ENCODE data around the gene FBXO38.

The FBXO38 gene

GRCh38 chr5:148383564-148384379, at the start of gene FBXO38:
Gene FBXO38, plus strand, starts transcription at chr5:148383958. Its CDS starts 10,819 bp downstream, at chr5:148394777.
- DNase-seq, result peak; percentile 90

- DNase-seq, result no peak
These were observed 48.5 kb upstream of the FBXO38 start, which contains the start of gene SPINK9 for GRCh38 chr5:148335259-148335658. Gene SPINK9, plus strand, starts transcription at chr5:148335559. Its CDS starts 55 bp downstream, at chr5:148335614.

DNA sequence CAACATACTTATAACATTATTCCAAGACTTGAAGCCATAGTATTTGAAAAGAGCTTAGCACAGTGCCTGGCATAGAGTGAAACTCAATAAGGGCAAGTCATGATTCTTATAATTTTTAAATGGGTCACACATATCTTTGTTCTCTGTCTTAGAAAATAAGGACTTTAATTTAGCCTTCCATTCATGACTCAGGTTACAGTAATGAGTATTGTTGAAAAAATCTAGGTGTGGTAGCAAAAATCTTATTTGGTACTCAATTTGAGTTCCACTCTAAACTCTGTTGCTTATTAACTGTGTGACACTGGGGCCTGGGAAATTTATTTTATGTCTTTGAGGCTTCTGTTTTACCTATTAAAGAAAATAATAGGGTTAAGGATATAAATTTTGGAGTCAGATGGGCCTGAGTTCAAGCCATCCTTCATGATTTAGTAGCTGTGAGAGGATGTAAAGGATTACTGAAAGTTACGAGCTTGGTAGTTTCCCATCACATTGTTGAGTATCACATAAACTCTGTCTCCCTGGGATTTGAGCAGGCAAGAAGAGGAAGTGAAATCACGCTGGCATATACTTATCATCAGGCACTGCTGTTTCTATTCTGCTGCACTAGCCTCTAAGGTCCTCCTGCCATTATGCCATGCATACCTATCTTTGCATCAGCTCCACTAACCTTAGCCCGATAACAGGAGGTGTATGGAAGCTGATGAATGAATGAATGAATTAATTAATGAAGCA, 46.9 kb upstream of the FBXO38 start:
- no peak for DNase-seq

DNA sequence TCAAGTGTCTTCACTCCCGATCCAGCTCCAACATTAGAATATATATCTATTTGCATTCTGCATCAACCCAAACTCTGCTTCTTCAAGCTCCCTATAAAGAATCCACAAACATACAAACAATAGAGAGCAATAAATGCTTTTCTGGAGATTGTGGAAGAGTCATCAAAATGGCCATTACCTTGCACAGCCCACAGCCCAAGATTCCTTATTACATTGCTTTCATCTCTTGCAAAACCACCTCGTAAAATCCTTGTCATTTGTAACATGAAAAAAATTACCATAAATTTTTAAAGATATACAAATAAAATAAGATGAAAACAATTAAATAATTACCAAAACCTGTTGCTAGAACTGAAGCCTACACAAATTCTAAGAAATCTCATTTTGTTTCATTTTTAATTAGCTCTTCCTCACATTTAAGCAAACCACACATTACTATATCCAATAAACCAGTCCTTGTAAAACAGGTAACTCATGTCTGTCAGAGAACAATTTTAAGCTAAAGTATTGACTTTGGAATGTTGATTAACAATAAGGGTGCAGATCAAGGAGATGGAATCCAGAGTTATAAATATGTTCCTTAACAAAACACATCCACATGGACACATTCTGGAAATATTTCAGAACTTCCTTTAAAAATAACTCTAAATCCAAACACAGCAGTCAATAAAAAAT, 41.2 kb upstream of the FBXO38 start:
- DNase-seq, result no peak

- no peak for DNase-seq
These were observed 40.7 kb upstream of the FBXO38 start for GRCh38 chr5:148343046-148343407.

GRCh38 chr5:148343603-148344487, 39.9 kb upstream of the FBXO38 start:
- DNase-seq, result no peak

GRCh38 chr5:148347706-148348105, 36.1 kb upstream of the FBXO38 start:
- DNase-seq, result no peak

GRCh38 chr5:148352696-148353095, 31.1 kb upstream of the FBXO38 start:
- DNase-seq, result no peak

DNA sequence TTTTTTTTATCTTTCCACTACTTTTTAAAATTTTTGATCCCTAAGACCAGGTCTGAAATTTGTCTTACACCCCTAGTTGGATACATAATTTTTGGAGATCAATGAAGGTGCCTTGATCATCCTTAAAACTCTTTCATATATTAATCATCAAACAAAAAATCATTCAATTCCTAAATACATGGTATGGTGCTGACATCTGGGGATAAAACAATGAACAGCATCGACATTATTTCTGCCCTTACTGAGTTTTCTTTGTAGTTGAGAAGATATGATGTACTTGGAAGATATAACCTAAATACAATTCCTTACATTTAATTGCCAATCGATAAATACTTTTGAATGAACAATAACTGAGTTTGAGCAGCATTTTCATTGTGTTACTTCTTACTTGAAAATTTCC, 30.1 kb upstream of the FBXO38 start:
- no peak for DNase-seq

DNA sequence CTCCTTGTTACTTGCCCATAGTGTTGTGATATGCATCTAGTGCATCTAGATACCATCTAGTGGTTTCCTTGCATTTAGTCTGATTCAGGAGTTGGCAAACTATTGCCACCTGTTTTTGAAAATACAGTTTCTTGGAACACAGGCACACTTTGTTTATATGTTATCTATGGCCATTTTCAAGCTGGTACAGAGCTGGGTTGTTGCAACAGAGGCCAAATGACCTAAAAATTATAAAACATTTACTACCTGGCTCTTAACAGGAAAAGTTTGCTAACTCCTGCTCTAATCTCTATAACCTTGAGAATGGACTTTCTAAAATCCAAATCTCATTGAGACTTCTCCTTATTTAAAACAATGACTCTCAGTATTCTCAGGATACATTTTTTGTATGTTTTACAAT, 19.4 kb upstream of the FBXO38 start:
- DNase-seq, result no peak

DNA sequence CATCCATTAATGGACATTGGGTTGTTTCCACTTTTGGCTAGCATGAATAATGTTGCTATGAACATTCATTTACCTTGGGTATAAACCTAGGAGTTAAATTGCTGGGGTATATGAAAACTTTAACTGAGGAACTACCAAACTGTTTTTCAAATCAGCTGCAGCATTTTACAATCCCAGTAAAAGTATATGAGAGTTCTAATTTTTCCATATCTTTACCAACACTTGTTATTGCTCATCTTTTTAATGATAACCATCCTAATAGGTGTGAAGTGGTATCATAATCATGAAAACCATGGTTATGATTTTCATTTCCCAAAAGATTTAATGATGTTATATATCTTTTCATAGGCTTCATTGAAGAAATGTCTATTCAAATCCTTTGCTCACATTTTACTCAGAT, 15.5 kb upstream of the FBXO38 start:
- no peak for DNase-seq

DNA sequence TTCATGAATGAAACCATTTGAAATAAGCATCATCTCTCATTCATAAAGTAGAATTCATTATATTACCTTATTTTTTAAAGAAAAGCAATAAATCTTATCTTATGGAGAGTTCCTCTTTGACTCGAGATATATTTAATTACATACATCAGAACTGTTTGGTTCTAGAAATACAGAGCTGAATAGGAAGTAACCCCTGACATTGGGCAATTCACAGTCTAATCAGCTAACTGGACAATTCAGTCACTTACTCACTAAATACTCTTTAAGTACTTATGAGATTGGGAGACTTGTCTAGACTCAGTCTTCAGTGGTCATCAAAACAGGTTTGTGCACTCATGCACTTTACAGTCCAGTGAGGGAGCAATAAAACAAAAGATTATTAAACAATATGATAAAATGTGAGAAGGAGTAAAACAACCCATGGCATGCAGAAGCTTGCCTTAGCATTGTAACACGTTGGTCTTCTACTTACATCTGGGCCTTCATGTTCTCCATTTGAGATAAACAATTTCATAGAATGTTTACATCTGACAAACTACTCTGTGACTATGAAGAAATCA, 11.5 kb upstream of the FBXO38 start:
- DNase-seq, result no peak

GRCh38 chr5:148372893-148373292, 10.9 kb upstream of the FBXO38 start:
- no peak for DNase-seq

DNA sequence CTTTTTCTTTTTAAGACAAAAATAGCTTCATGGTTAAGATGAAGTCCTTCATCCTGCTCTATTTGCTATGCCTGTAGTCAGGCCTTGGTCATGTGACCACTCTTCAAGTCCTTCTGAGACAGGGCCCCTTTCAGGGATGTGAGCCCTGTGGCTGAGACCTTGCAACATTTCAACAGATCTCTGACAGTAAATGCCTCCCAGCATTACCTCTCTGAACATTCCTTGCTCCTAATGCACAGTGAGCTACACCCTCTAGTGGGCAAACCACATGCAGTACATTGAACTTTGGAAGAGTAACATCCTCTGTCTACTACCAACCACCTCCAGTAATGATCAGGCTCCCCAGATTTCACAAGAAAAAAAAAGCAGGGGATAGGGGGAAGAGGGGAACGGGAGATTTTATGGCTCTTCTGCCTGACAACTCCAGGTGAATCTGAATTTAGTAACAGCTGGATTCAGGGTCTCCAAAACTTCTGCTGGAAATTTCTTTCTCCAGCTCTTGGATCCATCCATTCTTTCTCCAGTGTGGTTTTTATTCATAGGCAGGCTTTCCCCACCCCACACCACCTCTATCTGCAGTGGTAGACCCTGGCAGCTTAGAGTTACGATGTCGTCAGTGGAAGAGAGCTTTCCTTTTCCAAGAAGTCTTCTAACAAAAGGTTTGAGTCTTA, 8.9 kb upstream of the FBXO38 start:
- DNase-seq, result peak; percentile 26

DNA sequence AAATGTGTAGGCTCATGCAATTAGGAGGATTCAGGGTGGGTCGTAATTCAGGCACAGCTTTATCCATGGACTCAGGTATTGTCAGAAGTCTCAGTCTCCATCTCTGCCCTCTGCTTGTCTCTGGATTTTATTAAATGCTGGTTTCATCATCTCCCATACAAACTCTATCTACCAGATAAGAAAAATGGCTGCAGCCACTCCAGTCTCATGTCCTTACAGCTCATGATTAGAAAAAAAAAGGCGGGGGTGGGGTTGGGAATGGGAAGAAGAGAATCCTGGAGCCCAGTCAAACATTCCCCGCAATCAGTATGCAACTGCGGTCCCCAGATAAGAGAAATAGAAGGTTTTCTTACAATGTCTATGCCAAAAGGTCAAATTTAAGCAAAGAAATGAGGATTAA, 7.6 kb upstream of the FBXO38 start:
- no peak for DNase-seq

DNA sequence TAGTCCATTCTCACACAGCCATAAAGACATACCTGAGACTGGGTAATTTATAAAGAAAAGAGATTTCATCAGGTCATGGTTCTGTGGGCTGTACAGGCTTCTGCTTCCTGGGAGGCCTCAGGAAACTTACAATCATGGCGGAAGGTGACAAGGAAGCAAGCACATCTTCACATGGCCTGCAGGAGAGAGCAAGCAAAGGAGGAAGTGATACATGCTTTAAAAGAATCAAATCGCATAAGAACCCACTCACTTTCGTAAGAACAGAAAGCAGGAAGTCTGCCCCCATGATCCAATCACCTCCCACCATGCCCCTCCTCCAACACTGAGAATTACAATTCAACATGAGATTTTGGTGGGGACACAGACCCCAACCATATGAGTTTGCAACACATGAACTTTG, 5.1 kb upstream of the FBXO38 start:
- DNase-seq, result no peak

- no peak for DNase-seq
These were observed 4.4 kb upstream of the FBXO38 start for GRCh38 chr5:148379340-148379739.

DNA sequence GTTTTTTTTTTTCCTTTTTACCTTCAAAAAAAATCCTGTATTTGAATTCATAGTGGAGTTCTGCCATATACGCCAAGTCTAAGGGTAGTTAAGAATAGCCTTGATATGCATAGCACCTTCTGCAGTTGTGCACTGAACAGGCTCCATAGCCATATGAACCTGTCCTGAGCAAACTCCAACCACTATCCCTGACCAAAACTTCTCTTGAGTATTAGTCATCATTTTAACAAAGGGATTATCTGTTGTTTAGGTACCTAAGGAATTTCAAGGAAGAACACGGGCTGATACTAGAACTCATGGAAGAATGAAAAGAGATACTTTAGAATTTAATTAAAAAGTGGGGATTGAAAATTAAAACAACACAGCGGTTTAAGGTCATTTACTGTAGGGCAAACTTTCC, 1.9 kb upstream of the FBXO38 start:
- no peak for DNase-seq

- DNase-seq, result no peak
These were observed 797 bp upstream of the FBXO38 start for GRCh38 chr5:148382961-148383360.

GRCh38 chr5:148384380-148384737, 601 bp downstream of the FBXO38 start:
- DNase-seq, result no peak

DNA sequence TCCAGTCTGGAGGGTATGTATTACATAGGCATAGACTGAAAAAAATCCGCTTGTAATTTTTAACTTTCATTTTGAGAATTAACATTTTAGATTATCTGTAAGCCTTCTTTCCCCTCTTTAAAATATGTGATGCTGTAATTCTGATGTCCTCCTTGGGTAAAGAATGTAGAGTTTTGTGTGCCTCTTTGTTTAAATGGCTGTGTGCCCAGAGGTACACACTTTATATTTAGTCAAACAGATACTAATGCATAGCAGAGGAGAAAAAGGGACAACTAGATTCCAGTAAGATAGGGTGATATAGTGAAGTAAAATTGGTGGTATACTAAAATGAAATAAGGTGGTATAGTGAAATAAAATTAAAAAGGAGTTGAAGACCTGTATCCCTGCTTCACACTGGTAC, 1.3 kb downstream of the FBXO38 start:
- no peak for DNase-seq

DNA sequence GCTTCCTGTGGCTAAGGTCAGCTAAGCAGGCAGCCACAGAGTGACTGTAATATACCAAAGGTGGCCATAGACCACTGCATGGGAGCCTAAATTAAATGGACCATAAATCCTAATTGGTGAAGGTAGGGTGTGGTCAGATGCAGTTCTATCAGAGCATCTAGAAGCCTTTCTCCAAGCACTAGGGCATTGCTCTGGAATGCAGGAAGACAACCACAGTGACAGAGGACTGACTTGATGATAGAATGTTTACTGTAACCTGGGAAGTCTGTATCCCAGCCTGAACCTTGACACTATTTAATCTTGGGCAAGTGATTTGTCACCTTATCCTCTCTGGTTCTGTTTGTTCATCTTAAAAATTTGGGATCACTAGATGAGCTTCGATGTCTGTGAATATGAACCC, 2.3 kb downstream of the FBXO38 start:
- no peak for DNase-seq
